Measurements from ENCODE around the gene ZNHIT3.

GRCh38 chr17:36482611-36483504 is 3.6 kb upstream of the ZNHIT3 start:
- TF ChIP-seq CTCF (IDR thresholded peaks at IDR 0.05) (peak; percentile 86 to 98 (median 96)), POLR2A (IDR thresholded peaks at IDR 0.05) (no peak), POLR2AphosphoS5 (IDR thresholded peaks at IDR 0.05) (no peak)
